Measurements from ENCODE around the gene PDF.
A peak's percentile ranks its signal among the peaks of the same experiment; 100 is the strongest.
"Not testable (repeated sequence)": the region's sequence is repeated elsewhere in the genome, so short reads cannot be mapped to it uniquely, and the experiment has no call there.

The PDF gene

DNA sequence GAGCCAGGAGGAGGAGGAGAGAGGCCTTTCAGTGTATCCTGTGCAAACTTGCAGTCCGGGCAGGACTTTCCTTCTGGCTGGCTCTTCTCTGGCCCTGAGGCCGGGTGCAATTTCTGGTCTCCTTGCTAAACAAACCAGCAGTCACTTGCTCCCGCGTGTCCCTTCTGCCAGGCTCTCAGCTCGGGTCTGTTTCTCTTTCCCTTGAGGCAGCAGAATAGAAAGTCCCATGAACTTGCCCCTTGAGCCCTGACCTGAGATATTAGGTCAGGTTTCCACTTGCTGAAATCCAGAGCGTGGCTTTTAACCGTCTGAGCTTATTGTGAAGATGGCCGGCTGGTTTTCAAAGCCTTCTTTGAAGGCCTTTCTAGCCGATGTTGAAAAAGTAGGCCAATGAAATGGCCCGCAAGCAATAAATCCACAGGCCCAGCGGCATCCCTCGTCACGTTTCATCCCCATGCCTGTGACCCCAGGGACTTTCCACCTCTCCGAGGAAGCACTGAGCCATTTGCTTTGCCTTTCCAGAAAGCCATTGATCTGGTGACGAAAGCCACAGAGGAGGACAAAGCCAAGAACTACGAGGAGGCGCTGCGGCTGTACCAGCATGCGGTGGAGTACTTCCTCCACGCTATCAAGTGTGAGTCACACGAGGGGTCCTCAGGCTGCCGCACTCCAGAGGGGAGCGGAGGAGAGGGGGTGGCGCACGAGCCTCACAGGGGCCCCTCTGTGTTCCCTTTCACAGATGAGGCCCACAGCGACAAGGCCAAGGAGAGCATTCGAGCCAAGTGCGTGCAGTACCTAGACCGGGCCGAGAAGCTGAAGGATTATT is 14.7 kb downstream of the PDF start:
- DNase-seq, result no peak

- DNase-seq, result no peak
These were observed 15.9 kb downstream of the PDF start for GRCh38 chr16:69314534-69314933.

- DNase-seq, result no peak
These were observed 16.9 kb downstream of the PDF start for GRCh38 chr16:69313469-69313868.

DNA sequence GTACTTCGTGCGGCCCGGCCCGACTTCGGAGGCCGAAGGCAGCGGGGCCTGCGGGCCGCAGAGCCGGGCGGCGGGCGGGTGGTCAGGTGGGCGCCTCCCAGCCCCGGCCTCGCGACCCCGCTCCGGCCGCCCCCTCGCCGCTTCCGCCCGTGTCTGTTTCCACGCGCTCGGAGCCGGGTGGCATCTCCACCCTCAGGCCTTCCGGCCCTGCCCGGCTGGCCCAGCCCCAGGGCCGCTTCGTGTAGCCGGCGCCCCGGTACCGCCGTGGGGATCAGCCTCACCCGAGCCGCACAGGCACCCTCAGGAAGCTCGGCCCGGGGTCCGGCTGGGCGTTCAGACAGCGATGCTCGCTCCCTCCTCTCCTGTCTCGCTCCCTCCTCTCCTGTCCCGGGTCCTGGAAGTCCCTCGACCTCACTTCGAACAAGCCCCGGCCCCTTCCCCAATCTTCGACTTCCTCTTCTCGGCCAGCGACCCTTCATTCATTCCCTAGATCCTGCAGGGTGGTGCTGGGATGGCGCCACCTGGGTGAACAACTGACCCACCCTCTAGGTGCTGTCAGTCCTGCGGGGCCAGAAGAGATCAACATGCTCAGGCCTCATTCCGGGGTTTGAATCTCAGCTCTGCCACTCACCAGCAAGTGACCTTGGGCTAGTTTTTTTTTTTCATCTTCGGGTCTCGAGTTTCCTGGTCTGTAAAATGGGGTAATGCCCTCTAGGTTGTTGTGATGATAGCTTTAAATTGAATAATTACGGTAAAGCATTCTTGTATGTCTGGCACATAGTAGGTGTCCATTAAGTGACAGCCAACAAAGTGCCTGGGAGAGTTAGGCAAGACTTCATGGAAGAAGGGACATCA is 18.6 kb downstream of the PDF start:
- DNase-seq, result peak; percentile 44 to 70 (median 52)

DNA sequence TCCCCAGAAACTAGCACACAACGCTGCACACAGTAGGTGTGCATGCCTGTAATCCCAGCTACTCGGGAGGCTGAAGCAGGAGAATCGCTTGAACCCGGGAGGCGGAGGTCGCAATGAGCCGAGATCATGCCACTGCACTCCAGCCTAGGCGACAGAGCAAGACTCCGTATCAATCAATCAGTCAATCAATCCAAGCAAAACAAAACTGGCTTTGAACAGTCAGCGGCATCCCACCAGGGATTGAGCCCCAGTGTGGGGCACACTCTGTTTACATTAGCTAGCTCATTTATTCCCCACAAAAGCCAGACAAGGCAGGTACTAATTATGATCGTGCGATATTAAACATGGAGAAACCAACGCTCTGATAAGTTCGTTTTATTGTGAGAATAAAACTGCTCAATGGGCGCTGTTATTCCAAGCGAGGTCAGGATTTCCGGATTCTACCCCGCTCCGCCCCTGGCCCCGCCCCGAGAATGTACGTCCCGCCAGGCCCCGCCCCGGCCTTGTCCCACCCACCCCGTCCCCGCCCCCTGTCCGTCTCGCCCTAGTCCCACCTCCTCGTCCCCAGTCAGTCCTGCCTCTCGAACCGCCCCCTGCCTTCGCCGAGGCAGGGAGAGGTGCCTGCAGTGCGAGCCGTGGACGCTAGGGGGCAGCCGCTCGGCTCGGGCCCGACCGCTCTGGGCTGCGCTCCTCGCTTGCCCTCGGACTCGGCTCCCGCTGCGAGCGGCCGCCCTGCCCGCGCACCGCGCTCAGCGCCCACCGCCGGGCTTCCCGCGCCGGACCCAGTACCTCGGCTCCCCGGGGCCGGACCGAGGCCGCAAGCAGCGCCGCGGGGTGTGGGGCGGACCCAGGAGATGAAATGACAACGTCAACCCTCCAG is 19.5 kb downstream of the PDF start, which contains the start of gene VPS4A:
VPS4A (plus strand) TSS at position 698 of the 880 bp plus-strand sequence; CDS start at position 860, 162 bp downstream.
- DNase-seq, result peak; percentile 97 to 99 (median 98)

DNA sequence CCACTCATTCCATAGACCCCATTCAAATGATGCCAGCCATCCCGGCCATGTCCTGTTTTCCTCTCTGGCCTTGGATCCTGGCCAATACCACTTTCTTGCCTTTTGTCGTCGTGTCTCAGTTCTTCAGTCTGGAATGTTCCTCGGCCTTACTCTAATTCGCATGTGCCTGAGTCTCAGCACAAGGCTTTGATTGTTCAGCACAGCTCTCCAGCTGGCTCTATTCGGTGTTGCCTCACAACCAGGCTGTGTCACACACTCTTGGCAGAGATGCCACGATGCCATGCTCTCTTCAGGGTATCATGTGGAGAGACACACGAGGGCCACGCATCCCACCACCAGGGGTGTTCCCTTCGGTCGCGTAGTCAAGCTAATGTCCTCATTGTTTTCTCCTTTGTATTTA is 21.1 kb downstream of the PDF start:
- DNase-seq, result no peak

- no peak for DNase-seq
These were observed 22.5 kb downstream of the PDF start for GRCh38 chr16:69307856-69308255.

DNA sequence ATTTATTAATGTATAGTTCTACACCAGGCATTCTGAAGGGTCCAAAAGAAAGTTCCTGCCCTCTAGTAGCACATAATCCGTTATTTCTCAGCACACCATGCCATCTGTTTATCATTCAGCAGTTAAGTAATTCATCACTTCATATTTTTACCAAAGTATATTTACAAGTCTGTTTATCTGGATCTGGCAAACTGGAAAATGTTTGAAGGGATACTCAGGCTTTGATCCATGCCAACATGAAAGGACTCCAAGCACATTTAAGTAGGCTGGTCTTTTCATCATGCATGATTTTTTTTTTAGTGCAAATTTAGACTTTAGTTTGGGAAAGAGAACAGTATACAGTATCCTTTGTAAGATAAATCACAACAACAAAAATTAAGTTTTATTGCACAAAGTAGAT is 23.3 kb downstream of the PDF start:
- no peak for DNase-seq

GRCh38 chr16:69306031-69306430 is 24.4 kb downstream of the PDF start:
- DNase-seq, result no peak

GRCh38 chr16:69302301-69302700 is 28.1 kb downstream of the PDF start:
- DNase-seq, result no peak

GRCh38 chr16:69301861-69302260 is 28.5 kb downstream of the PDF start:
- no peak for DNase-seq

GRCh38 chr16:69301187-69301586 is 29.2 kb downstream of the PDF start:
- DNase-seq, result no peak

DNA sequence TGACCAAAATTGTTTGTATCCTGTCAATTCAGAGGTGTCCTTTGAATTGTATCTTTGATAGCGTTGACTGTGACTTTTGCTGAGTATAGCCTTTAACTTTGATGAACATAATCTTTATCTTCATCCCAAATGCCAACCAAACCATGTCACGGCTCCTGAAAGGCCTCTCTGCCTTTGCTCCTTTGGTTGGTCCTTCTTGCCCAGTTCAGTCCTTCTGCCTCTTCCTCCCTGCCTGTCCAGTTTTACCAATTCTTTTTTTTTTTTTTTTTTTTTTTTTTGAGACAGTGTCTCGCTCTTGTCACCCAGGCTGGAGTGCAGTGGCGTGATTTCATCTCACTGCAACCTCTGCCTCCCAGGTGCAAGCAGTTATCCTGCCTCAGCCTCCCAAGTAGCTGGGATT is 32.1 kb downstream of the PDF start:
- no peak for DNase-seq

GRCh38 chr16:69296771-69297170 is 33.6 kb downstream of the PDF start:
- DNase-seq, result not testable (repeated sequence)

GRCh38 chr16:69294051-69294450 is 36.3 kb downstream of the PDF start:
- no peak for DNase-seq

GRCh38 chr16:69293401-69293800 is 37.0 kb downstream of the PDF start:
- DNase-seq, result no peak

GRCh38 chr16:69291657-69292056 is 38.7 kb downstream of the PDF start:
- not testable (repeated sequence) for DNase-seq

- DNase-seq, result peak; percentile 60 to 87 (median 69)
These were observed 43.3 kb downstream of the PDF start for GRCh38 chr16:69286941-69287713.

DNA sequence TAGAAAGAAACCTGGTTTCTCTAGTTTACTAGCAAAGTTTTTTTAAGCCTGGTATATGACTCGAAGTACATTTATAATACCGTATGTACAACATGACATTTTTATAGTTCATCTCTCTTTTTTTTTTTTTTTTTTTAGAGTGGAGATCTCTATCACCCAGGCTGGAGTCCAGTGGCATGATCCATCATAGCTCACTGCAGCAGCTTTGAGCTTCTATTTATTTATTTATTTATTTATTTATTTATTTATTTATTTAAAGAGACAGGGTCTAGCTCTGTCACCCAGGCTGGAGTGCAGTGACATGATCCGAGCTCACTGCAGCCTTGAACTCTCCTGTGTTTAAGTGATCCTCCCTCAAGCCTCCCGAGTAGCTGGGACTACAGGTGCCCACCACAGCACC is 45.1 kb downstream of the PDF start:
- no peak for DNase-seq

GRCh38 chr16:69283851-69284250 is 46.5 kb downstream of the PDF start:
- DNase-seq, result no peak

GRCh38 chr16:69277413-69277812 is 53.0 kb downstream of the PDF start:
- no peak for DNase-seq

Data from suppressor macrophage (primary cell).